Right renal pelvis (tissue), 4 donors: ENCODE data around the gene KIF1B. TPM values are rescaled to one million over a fixed set of nuclear protein-coding genes. Genes with fewer than 3 reads are reported as not detected.
A peak's percentile ranks its signal among the peaks of the same experiment; 100 is the strongest.

Experiments used
- DNase-seq, 4 donors: peaks; one replicate each; pipeline ENCODE4 v3.0.0-alpha.2; 2013; ENCODE audit warnings: low read depth in 4 of 4, low spot score in 3 of 4, missing footprints in 1 of 4
- polyA plus RNA-seq, 4 donors: library from polyadenylated mRNA; unstranded; fragments of 120-200 nt; gene quantifications; one replicate each; pipeline ENCODE4 v1.2.1, GENCODE V29; 2013; ENCODE audit not compliant: insufficient read length in 4 of 4

The KIF1B gene
- 10 to 100 TPM; 42.0 to 49.1 (median 43.1) TPM for polyA plus RNA-seq

- peak; percentile 95 to 96 (median 96) for DNase-seq
Observed at GRCh38 chr1:10209905-10210810, at the start of gene KIF1B. Gene KIF1B (plus strand): TSS chr1:10210570. CDS start chr1:10232329, 21,759 bp downstream.

- DNase-seq, result no peak
Observed at GRCh38 chr1:10160907-10161490, 49.4 kb upstream of the KIF1B start.

- DNase-seq, result no peak
Observed at GRCh38 chr1:10161541-10162290, 48.7 kb upstream of the KIF1B start.

GRCh38 chr1:10168912-10169514 lies 41.4 kb upstream of the KIF1B start:
- DNase-seq, result no peak

- DNase-seq, result no peak
Observed at GRCh38 chr1:10170239-10170574, 40.2 kb upstream of the KIF1B start.

- DNase-seq, result no peak
Observed at GRCh38 chr1:10171105-10171767, 39.1 kb upstream of the KIF1B start.

- DNase-seq, result no peak
Observed at GRCh38 chr1:10171995-10172669, 38.2 kb upstream of the KIF1B start.

- no peak for DNase-seq
Observed at GRCh38 chr1:10173582-10173981, 36.8 kb upstream of the KIF1B start.

- DNase-seq, result no peak
Observed at GRCh38 chr1:10177876-10178275, 32.5 kb upstream of the KIF1B start.

- DNase-seq, result no peak
Observed at GRCh38 chr1:10178597-10179405, 31.6 kb upstream of the KIF1B start.

GRCh38 chr1:10179406-10180091 lies 30.8 kb upstream of the KIF1B start:
- no peak for DNase-seq

- DNase-seq, result no peak
Observed at GRCh38 chr1:10181154-10181553, 29.2 kb upstream of the KIF1B start.

GRCh38 chr1:10185759-10186158 lies 24.6 kb upstream of the KIF1B start:
- DNase-seq, result no peak

- no peak for DNase-seq
Observed at GRCh38 chr1:10186331-10187025, 23.9 kb upstream of the KIF1B start.

- DNase-seq, result no peak
Observed at GRCh38 chr1:10187026-10187334, 23.4 kb upstream of the KIF1B start.

GRCh38 chr1:10188133-10188650 lies 22.2 kb upstream of the KIF1B start:
- DNase-seq, result no peak

GRCh38 chr1:10189659-10190058 lies 20.7 kb upstream of the KIF1B start:
- no peak for DNase-seq

- DNase-seq, result no peak
Observed at GRCh38 chr1:10192263-10192662, 18.1 kb upstream of the KIF1B start.
